HG02571 (cell line): ENCODE measurements around the gene HIC1.
"Not testable (repeated sequence)": the region's sequence is repeated elsewhere in the genome, so short reads cannot be mapped to it uniquely, and the experiment has no call there.

Source experiments
- ATAC-seq: cut with Tn5 transposase; IDR thresholded peaks from one replicate; pipeline ENCODE4 v1.9.1; 2021; ENCODE audit warnings: mild to moderate bottlenecking, moderate library complexity; ENCODE audit not compliant: unreplicated experiment

HIC1 gene

DNA sequence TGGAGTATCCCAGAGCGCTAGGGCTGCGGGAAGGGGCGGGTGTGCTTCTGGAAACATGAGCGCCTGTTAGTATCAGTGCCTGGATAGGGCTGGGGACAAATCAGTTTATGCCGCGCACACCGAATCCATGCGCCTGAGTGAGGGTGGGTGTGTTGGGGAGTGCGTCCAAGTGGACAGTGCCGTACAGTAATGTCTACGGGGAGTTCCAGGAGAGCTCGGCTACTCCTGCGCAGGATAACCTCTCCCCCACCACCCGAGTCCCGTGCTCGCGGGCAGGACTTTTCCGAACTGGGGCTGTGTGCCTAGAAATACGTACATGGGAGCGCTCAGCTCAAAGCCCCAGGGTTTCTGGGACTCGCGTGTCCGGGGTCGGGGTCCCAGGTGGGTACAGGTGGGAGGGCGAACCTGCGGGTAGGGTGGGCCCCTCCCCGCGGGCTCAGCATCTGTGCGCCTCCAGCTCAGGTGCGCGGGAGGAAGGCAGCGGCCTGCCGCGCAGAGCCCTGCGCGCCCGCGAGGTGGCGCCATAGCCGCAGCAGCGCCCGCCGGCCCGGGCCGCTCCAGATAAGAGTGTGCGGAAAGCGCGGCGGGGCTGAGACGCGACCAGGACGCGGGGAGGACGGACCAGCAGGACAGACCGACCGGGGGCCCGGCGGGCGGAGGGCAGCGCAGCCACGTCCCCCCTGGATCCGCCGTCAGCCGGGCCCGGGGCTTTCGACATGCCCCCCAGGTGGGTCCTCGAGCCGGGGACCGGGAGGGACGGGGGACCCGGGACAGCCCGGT lies at the start of gene HIC1:
Gene HIC1 (plus strand): TSS at position 592 of the 780 bp plus-strand sequence. CDS start 1,588 bp downstream, outside the sequence.
- peak; percentile 20 for ATAC-seq

GRCh38 chr17:2008332-2009126 lies 46.4 kb upstream of the HIC1 start:
- ATAC-seq = no peak

GRCh38 chr17:2009737-2010136 lies 45.2 kb upstream of the HIC1 start:
- ATAC-seq = no peak

- ATAC-seq = no peak
Observed at GRCh38 chr17:2011411-2012371, 43.2 kb upstream of the HIC1 start.

- no peak for ATAC-seq
Observed at GRCh38 chr17:2012499-2012898, 42.4 kb upstream of the HIC1 start.

DNA sequence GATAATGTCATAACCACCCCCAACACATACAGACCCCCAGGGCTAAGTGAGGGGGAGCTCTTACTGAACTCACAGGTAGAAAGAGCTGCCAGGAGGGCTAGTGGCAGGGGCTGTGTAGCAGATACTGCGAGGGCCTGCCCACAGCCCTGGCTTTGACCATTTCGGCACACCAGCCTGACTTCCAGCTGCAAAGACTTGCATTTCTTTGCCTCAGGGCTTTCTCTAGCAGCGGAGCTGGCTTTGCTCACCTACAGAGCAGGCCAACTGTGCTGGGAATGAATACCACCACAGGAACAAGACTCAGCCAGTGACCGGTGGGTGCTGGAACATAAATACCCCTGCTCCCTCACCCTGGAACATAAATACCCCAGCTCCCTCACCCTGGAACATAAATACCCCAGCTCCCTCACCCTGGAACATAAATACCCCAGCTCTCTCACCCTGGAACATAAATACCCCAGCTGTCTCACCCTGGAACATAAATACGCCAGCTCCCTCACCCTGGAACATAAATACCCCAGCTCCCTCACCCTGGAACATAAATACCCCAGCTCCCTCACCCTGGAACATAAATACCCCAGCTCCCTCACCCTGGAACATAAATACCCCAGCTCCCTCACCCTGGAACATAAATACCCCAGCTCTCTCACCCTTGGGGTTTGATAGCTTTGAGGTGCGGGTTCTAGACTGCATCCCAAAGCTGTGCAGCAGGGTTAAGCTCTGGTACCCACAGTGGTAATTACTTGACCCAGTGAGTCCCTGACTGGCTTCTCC lies 41.5 kb upstream of the HIC1 start:
- not testable (repeated sequence) for ATAC-seq

DNA sequence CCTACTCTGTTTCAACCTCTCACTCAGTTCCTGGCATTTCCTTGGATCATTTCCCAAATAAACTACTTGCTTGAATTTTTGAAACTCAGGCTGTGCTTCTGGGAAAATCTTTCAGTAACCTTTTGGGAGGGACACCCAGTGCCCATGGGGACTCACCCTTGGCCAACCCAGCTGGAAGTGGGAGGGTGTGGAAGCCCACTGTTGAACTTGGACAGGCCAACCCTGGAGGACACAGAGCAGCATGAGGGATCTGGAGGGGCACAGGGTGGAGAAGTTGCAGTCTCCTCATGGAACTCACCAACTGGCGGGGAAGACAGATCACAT lies 40.9 kb upstream of the HIC1 start:
- no peak for ATAC-seq

GRCh38 chr17:2015314-2015713 lies 39.6 kb upstream of the HIC1 start:
- ATAC-seq = no peak

GRCh38 chr17:2016494-2016893 lies 38.4 kb upstream of the HIC1 start:
- no peak for ATAC-seq

GRCh38 chr17:2017274-2017941 lies 37.5 kb upstream of the HIC1 start:
- ATAC-seq = no peak

GRCh38 chr17:2018716-2019510 lies 36.0 kb upstream of the HIC1 start:
- ATAC-seq = no peak

DNA sequence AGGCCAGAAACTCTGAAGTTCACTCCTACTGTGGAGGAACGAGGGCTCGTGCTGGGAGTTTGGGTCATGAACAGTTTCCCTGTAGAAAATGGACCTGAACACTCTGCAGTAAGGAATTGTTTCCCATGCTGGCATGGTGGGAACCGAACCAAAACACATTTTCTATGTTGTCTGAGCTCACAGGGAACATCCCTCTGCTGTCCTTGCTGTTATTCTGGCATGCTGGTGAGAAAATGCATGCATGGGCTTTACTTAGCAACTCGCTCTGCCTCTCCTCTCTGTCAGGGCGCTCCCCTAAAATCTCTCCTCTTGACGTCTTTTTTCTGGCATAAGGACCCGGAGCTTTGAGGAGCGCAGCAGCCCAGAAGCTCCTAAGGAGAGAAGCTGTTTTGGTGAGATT lies 35.2 kb upstream of the HIC1 start:
- no peak for ATAC-seq

GRCh38 chr17:2020721-2021120 lies 34.2 kb upstream of the HIC1 start:
- ATAC-seq = no peak

DNA sequence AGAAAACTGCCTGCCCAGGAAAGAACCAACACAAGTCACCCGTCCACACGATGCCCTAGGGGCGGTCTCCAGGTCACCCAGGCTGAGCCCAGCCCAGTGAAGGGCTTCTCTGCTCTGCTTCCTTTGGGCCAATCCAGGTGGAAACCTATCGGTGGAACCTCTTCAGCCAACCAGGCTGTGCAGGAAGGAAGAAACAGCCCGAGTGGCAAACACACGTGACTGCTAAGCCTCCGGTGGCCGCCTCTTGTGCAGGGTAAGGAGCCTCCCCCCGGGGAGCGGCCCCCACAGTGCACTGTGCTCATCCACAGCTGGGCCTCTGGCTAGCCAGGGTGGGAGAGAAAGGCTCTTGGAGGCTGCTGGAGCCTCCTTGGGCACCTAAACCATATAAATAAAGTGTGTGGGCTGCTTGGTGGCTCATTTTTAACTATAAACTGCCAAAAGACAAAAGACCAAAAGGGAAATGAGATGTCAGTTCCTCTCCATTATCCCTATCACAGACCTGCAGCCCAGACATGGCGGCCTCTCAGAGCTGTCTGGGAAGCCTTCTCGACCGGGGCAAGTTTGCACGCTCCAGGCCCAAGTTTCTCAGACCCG lies 32.2 kb upstream of the HIC1 start:
- no peak for ATAC-seq

GRCh38 chr17:2023256-2023655 lies 31.6 kb upstream of the HIC1 start:
- ATAC-seq = no peak

DNA sequence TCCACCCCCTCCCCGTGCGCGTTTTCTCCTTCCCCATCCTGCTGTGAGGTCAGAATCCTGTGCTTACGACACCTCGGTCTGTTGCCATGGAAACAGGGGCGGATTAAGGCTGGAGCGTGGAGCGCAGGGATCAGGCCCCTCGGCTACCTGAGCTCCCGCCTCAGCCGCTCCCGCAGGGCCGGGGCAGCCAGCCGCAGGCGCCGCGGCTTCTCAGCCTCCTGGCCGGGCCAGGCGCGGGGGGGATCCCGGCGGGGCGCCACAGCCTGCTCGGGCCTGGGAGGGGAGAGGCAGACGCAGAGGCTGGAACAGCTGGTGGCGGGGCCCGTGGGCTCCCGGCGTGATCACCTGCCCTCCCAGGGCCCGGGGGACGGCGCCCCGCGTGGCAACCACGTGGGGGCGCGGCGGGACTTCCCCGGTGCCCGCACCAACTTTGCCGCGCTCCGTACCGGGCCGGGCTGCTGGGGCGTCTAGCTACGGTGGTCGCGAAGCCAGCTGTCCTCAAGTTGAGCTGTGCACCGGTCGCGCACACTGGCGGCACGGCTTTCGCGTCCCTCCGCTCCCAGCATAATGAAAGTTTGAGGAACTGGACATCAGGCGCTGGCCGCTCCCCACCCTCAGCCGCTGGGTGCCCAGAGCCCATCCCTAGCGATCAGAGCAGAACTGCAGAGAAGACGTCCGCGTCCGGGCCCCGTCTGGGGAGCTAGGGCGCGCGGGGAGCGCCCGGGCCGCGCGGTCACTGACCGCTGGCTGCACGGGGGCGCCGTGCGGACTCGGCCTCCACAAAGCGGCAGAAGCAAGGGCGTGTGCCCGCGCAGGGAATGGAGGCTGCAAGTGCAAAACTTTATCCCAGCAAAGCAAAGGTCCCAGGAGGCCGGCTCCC lies 31.0 kb upstream of the HIC1 start:
- no peak for ATAC-seq

- ATAC-seq = no peak
Observed at GRCh38 chr17:2024572-2025219, 30.2 kb upstream of the HIC1 start.
